B cell (primary cell): Measurements from ENCODE around the gene TUT4.

Experiments
- EZH2 ChIP-seq: IDR thresholded peaks from 2 replicates; pipeline ENCODE4 v1.6.1; 2012; ENCODE audit warnings: borderline replicate concordance, low read depth, mild to moderate bottlenecking, moderate library complexity, low read length; ENCODE audit not compliant: insufficient read depth, poor library complexity, severe bottlenecking
- TF ChIP-seq, protein P1 (sequence below): fragments of 200-600 bp; IDR thresholded peaks from one replicate; pipeline ENCODE4 v1.8.0; 2022; ENCODE audit warnings: antibody characterized with exemption, mild to moderate bottlenecking

DNA sequence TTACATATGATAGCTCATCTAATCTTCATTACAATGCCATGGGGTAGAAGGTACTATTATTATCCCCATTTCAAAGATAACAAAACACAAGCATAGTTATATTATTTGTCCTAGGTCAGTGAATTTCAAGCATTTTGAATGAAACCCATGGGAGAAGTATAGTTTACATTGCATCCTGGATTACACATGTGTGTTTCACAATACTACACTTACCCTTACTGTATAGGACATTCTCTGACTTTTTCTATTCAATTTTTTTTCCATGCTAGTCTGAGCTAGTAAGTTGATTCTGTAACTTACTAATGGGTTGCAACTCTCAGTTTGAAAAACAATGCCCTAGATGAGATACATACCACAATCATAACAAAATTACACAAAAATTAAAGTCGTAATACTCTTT, 40.6 kb upstream of the TUT4 start:
- TF ChIP-seq, protein P1, sequence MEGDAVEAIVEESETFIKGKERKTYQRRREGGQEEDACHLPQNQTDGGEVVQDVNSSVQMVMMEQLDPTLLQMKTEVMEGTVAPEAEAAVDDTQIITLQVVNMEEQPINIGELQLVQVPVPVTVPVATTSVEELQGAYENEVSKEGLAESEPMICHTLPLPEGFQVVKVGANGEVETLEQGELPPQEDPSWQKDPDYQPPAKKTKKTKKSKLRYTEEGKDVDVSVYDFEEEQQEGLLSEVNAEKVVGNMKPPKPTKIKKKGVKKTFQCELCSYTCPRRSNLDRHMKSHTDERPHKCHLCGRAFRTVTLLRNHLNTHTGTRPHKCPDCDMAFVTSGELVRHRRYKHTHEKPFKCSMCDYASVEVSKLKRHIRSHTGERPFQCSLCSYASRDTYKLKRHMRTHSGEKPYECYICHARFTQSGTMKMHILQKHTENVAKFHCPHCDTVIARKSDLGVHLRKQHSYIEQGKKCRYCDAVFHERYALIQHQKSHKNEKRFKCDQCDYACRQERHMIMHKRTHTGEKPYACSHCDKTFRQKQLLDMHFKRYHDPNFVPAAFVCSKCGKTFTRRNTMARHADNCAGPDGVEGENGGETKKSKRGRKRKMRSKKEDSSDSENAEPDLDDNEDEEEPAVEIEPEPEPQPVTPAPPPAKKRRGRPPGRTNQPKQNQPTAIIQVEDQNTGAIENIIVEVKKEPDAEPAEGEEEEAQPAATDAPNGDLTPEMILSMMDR = no peak
- TF ChIP-seq EZH2 = no peak
